Neuronal stem cell (in vitro differentiated cells): ENCODE measurements around the gene EIF3D.

Experiments used
- DNase-seq: peaks from one replicate; pipeline ENCODE4 v3.0.0-alpha.2; 2013; ENCODE audit warnings: low spot score
- H2AFZ ChIP-seq: one replicate; pipeline ENCODE4 v1.6.1; 2013; ENCODE audit warnings: mild to moderate bottlenecking, low read length, inconsistent platforms
- H2AK5ac ChIP-seq: 2 replicates; pipeline ENCODE4 v1.6.1; 2013; ENCODE audit warnings: low read depth, mild to moderate bottlenecking, inconsistent platforms, low read length, moderate library complexity, mixed read lengths
- H2BK120ac ChIP-seq: 2 replicates; pipeline ENCODE4 v1.6.1; 2013; ENCODE audit warnings: low read depth, mild to moderate bottlenecking, inconsistent platforms, low read length, moderate library complexity, mixed read lengths
- H2BK12ac ChIP-seq: one replicate; pipeline ENCODE4 v1.6.1; 2013; ENCODE audit warnings: low read length, inconsistent platforms
- H2BK15ac ChIP-seq: 2 replicates; pipeline ENCODE4 v1.6.1; 2013; ENCODE audit warnings: mild to moderate bottlenecking, low read length, inconsistent platforms, mixed read lengths
- H2BK5ac ChIP-seq: one replicate; pipeline ENCODE4 v1.6.1; 2013; ENCODE audit warnings: inconsistent platforms, mild to moderate bottlenecking, low read length, moderate library complexity
- H3K14ac ChIP-seq: one replicate; pipeline ENCODE4 v1.6.1; 2013; ENCODE audit warnings: low read length, inconsistent platforms
- H3K18ac ChIP-seq: 2 replicates; pipeline ENCODE4 v1.6.1; 2013; ENCODE audit warnings: low read length, inconsistent platforms
- H3K23ac ChIP-seq: 2 replicates; pipeline ENCODE4 v1.6.1; 2013; ENCODE audit warnings: low read depth, mild to moderate bottlenecking, mixed read lengths, low read length, inconsistent platforms; ENCODE audit not compliant: poor library complexity
- H3K27ac ChIP-seq: replicated peaks from 3 replicates; pipeline ENCODE4 v1.5.1; 2013; ENCODE audit warnings: low read length, inconsistent platforms
- H3K27me3 ChIP-seq, 3 experiments: 2 replicates each; pipeline ENCODE4 v1.6.1; 2013; ENCODE audit warnings: low read length in 3 of 3, mild to moderate bottlenecking in 2 of 3, inconsistent platforms in 1 of 3, low read depth in 1 of 3, mixed read lengths in 1 of 3, moderate library complexity in 1 of 3; ENCODE audit not compliant: control insufficient read depth in 3 of 3, insufficient read depth in 3 of 3
- H3K36me3 ChIP-seq, 2 donors: replicated peaks in 1 of 2; 2 replicates each; pipeline ENCODE4 v1.6.1; 2013; ENCODE audit warnings: low read length in 2 of 2; ENCODE audit not compliant: control insufficient read depth in 2 of 2, insufficient read depth in 2 of 2
- H3K4ac ChIP-seq: 2 replicates; pipeline ENCODE4 v1.6.1; 2013; ENCODE audit warnings: inconsistent platforms, mild to moderate bottlenecking, low read length, moderate library complexity
- H3K4me1 ChIP-seq, 2 donors: 1 replicate in 1 of 2; 2 replicates in 1 of 2; pipeline ENCODE4 v1.6.1; 2013; ENCODE audit warnings: low read length in 2 of 2, low read depth in 1 of 2; ENCODE audit not compliant: control insufficient read depth in 2 of 2, insufficient read depth in 1 of 2
- H3K4me2 ChIP-seq: one replicate; pipeline ENCODE4 v1.6.1; 2013; ENCODE audit warnings: mild to moderate bottlenecking, low read length, inconsistent platforms; ENCODE audit not compliant: insufficient read depth, poor library complexity, severe bottlenecking
- H3K4me3 ChIP-seq, 2 donors: 2 replicates each; pipeline ENCODE4 v1.5.1; 2013; ENCODE audit warnings: low read length in 2 of 2, mild to moderate bottlenecking in 2 of 2, inconsistent platforms in 1 of 2, moderate library complexity in 1 of 2
- H3K79me1 ChIP-seq: one replicate; pipeline ENCODE4 v1.6.1; 2013; ENCODE audit warnings: low read depth, mild to moderate bottlenecking, inconsistent platforms, low read length, moderate library complexity
- H3K9ac ChIP-seq: one replicate; pipeline ENCODE4 v1.6.1; 2013; ENCODE audit warnings: mild to moderate bottlenecking, low read depth, low read length, inconsistent platforms; ENCODE audit not compliant: poor library complexity
- H3K9me3 ChIP-seq, 2 donors: replicated peaks in 1 of 2; 2 replicates each; pipeline versions ENCODE3 to v1.6.1; 2013; ENCODE audit warnings: low read length in 2 of 2, mild to moderate bottlenecking in 2 of 2, inconsistent platforms in 1 of 2, low read depth in 1 of 2, mixed read lengths in 1 of 2, moderate library complexity in 1 of 2; ENCODE audit not compliant: control insufficient read depth in 2 of 2, insufficient read depth in 1 of 2
- H4K8ac ChIP-seq: one replicate; pipeline ENCODE4 v1.6.1; 2013; ENCODE audit warnings: low read depth, mild to moderate bottlenecking, inconsistent platforms, low read length, moderate library complexity
- H4K91ac ChIP-seq: one replicate; pipeline ENCODE4 v1.6.1; 2013; ENCODE audit warnings: low read length, low read depth, mild to moderate bottlenecking, inconsistent platforms; ENCODE audit not compliant: poor library complexity
- WGBS, 2 donors: extraction: QIAGEN DNeasy Blood & Tissue Kit; methylation state at CpG; one replicate each; pipeline ENCODE4 v1.1.7; 2013; ENCODE audit warnings: missing lambda C conversion rate in 2 of 2, mixed read lengths in 1 of 2; ENCODE audit not compliant: insufficient read length in 2 of 2, insufficient replicate concordance in 1 of 2; ENCODE audit errors: extremely low coverage in 2 of 2; 5-methylcytosine and 5-hydroxymethylcytosine counted together

Gene EIF3D

GRCh38 chr22:36470994-36471331 lies 58.0 kb downstream of the EIF3D start:
- Histone ChIP-seq H2BK12ac (no peak overlapping the region), H3K27me3 (no peaks in the 10 kb centered on the region), H2AK5ac (no peak overlapping the region), H3K27ac (no peak overlapping the region), H2BK5ac (no peak overlapping the region), H3K23ac (no peak overlapping the region), H2BK120ac (no peak overlapping the region), H3K18ac (no peak overlapping the region), H3K9ac (no peak overlapping the region), H2BK15ac (no peak overlapping the region), H3K9me3 (no peaks in the 10 kb centered on the region), H3K14ac (no peak overlapping the region), H3K4me1 (peaks cover 1 to 3% of the 10 kb centered on the region in 2 donors), H3K4ac (no peak overlapping the region), H3K79me1 (peaks cover 2% of the 10 kb centered on the region), H3K36me3 (peaks cover 15 to 67% of the 10 kb centered on the region in 2 donors), H3K4me2 (no peak overlapping the region), H2AFZ (no peak overlapping the region), H4K91ac (no peak overlapping the region), H4K8ac (no peak overlapping the region), H3K4me3 (no peak overlapping the region)
- DNase-seq = no peak
- no CpG with 5 or more reads among the region's 10 CpGs for WGBS, 2 donors

GRCh38 chr22:36470162-36470993 lies 58.6 kb downstream of the EIF3D start:
- no CpG with 5 or more reads among the region's 14 CpGs for WGBS, 2 donors
- H2BK120ac ChIP-seq = no peak overlapping the region
- no peaks in the 10 kb centered on the region for H3K27me3 ChIP-seq
- peaks cover 2% of the 10 kb centered on the region for H3K79me1 ChIP-seq
- H3K18ac ChIP-seq = peak overlapping the region; percentile 89
- peaks cover 12 to 61% of the 10 kb centered on the region in 2 donors for H3K36me3 ChIP-seq
- peaks cover 1 to 3% of the 10 kb centered on the region in 2 donors for H3K4me1 ChIP-seq
- peak overlapping the region; percentile 61 for H3K9ac ChIP-seq
- no peak overlapping the region for H3K27ac ChIP-seq
- H3K4me2 ChIP-seq = no peak overlapping the region
- no peak overlapping the region for H4K91ac ChIP-seq
- no peak overlapping the region for H4K8ac ChIP-seq
- H2BK5ac ChIP-seq = no peak overlapping the region
- peak overlapping the region; percentile 86 for H2AK5ac ChIP-seq
- H3K4me3 ChIP-seq = no peak overlapping the region
- no peak overlapping the region for H2BK15ac ChIP-seq
- H2BK12ac ChIP-seq = no peak overlapping the region
- no peak overlapping the region for H3K14ac ChIP-seq
- H3K23ac ChIP-seq = peak overlapping the region; percentile 37
- H3K9me3 ChIP-seq = no peaks in the 10 kb centered on the region
- peak overlapping the region; percentile 58 for H3K4ac ChIP-seq
- peak; percentile 74 for DNase-seq
- peak overlapping the region; percentile 83 for H2AFZ ChIP-seq

- H3K4ac ChIP-seq = no peak overlapping the region
- peak overlapping the region; percentile 14 for H2BK12ac ChIP-seq
- no peak overlapping the region for H3K9ac ChIP-seq
- no peak overlapping the region for H3K27ac ChIP-seq
- H2BK15ac ChIP-seq = no peak overlapping the region
- peaks cover 1 to 3% of the 10 kb centered on the region in 2 donors for H3K4me1 ChIP-seq
- H3K23ac ChIP-seq = no peak overlapping the region
- no peak overlapping the region for H3K18ac ChIP-seq
- no CpG with 5 or more reads among the region's 14 CpGs for WGBS, 2 donors
- H2BK5ac ChIP-seq = no peak overlapping the region
- H4K91ac ChIP-seq = no peak overlapping the region
- H3K79me1 ChIP-seq = peaks cover 2% of the 10 kb centered on the region
- peak overlapping the region; percentile 2 for H2AK5ac ChIP-seq
- no peaks in the 10 kb centered on the region for H3K9me3 ChIP-seq
- H3K27me3 ChIP-seq = no peaks in the 10 kb centered on the region
- H3K4me3 ChIP-seq = no peak overlapping the region
- H3K14ac ChIP-seq = no peak overlapping the region
- no peak overlapping the region for H3K4me2 ChIP-seq
- no peak overlapping the region for H4K8ac ChIP-seq
- no peak overlapping the region for H2BK120ac ChIP-seq
- H2AFZ ChIP-seq = no peak overlapping the region
- peaks cover 12 to 50% of the 10 kb centered on the region in 2 donors for H3K36me3 ChIP-seq
- DNase-seq = no peak
Measured at GRCh38 chr22:36469094-36469710, 59.8 kb downstream of the EIF3D start.

- H3K9ac ChIP-seq = no peak overlapping the region
- H3K79me1 ChIP-seq = no peaks in the 10 kb centered on the region
- H2BK12ac ChIP-seq = no peak overlapping the region
- H3K9me3 ChIP-seq = no peaks in the 10 kb centered on the region
- H4K91ac ChIP-seq = no peak overlapping the region
- no peak overlapping the region for H2AK5ac ChIP-seq
- H3K36me3 ChIP-seq = peaks cover 12 to 42% of the 10 kb centered on the region in 2 donors
- no peak overlapping the region for H2BK5ac ChIP-seq
- H3K14ac ChIP-seq = no peak overlapping the region
- no peak overlapping the region for H4K8ac ChIP-seq
- H3K23ac ChIP-seq = no peak overlapping the region
- no peak overlapping the region for H3K4me2 ChIP-seq
- no peak overlapping the region for H2BK15ac ChIP-seq
- H3K4ac ChIP-seq = no peak overlapping the region
- H2AFZ ChIP-seq = no peak overlapping the region
- WGBS, 2 donors = no CpG with 5 or more reads among the region's 7 CpGs
- H2BK120ac ChIP-seq = no peak overlapping the region
- H3K4me1 ChIP-seq = peaks cover 1 to 3% of the 10 kb centered on the region in 2 donors
- H3K18ac ChIP-seq = no peak overlapping the region
- DNase-seq = no peak
- H3K27me3 ChIP-seq = no peaks in the 10 kb centered on the region
- H3K4me3 ChIP-seq = no peak overlapping the region
- H3K27ac ChIP-seq = no peak overlapping the region
Measured at GRCh38 chr22:36467946-36468345, 61.0 kb downstream of the EIF3D start.
